ENCODE measurements around the gene GCH1. TPM values are rescaled to one million over a fixed set of nuclear protein-coding genes. Genes with fewer than 3 reads are reported as not detected.
"Not testable (repeated sequence)": the region's sequence is repeated elsewhere in the genome, so short reads cannot be mapped to it uniquely, and the experiment has no call there.

GCH1 gene
- polyA plus RNA-seq, 3 donors from 2014 or later = 41.7 to 53.2 (median 52.0) TPM

- H3K4me1 Mint-ChIP-seq = peaks cover 4 to 7% of the 10 kb centered on the region in 2 donors
- peaks cover 0 to 9% (median 5%) of the 10 kb centered on the region in 3 donors for H3K27me3 Mint-ChIP-seq (ENCODE audit: low read depth in 3 of 3)
- no peaks in the 10 kb centered on the region for H3K36me3 Mint-ChIP-seq
- H3K9me3 Mint-ChIP-seq = no peaks in the 10 kb centered on the region
- H3K4me3 Mint-ChIP-seq = peak overlapping the region in 1 of 5 donors; percentile 21
- H3K27ac Mint-ChIP-seq = no peak overlapping the region
- peak; percentile 53 to 55 (median 54) for DNase-seq
These were observed 96.9 kb downstream of the GCH1 start for GRCh38 chr14:54805445-54806322.

- H3K36me3 Mint-ChIP-seq = no peaks in the 10 kb centered on the region
- no peak overlapping the region for H3K27ac Mint-ChIP-seq
- DNase-seq = no peak
- H3K4me1 Mint-ChIP-seq = peaks cover 4 to 7% of the 10 kb centered on the region in 2 donors
- no peak overlapping the region for H3K4me3 Mint-ChIP-seq
- no peaks in the 10 kb centered on the region for H3K9me3 Mint-ChIP-seq
- peaks cover 0 to 10% (median 6%) of the 10 kb centered on the region in 3 donors for H3K27me3 Mint-ChIP-seq (ENCODE audit: low read depth in 3 of 3)
These were observed 97.6 kb downstream of the GCH1 start for GRCh38 chr14:54805070-54805444.

- Mint-ChIP-seq H3K4me1 (peaks cover 4 to 7% of the 10 kb centered on the region in 2 donors), H3K4me3 (no peak overlapping the region), H3K9me3 (no peaks in the 10 kb centered on the region), H3K27me3 (ENCODE audit: low read depth in 3 of 3) (peaks cover 0 to 10% (median 6%) of the 10 kb centered on the region in 3 donors), H3K27ac (no peak overlapping the region), H3K36me3 (no peaks in the 10 kb centered on the region)
- DNase-seq = no peak
These were observed 98.0 kb downstream of the GCH1 start for GRCh38 chr14:54804538-54805041.

GRCh38 chr14:54803926-54804537 is 98.6 kb downstream of the GCH1 start:
- H3K4me1 Mint-ChIP-seq = peaks cover 4 to 7% of the 10 kb centered on the region in 2 donors
- H3K27ac Mint-ChIP-seq = no peak overlapping the region
- H3K36me3 Mint-ChIP-seq = no peaks in the 10 kb centered on the region
- H3K4me3 Mint-ChIP-seq = no peak overlapping the region
- peaks cover 0 to 10% (median 6%) of the 10 kb centered on the region in 3 donors for H3K27me3 Mint-ChIP-seq (ENCODE audit: low read depth in 3 of 3)
- no peaks in the 10 kb centered on the region for H3K9me3 Mint-ChIP-seq
- no peak for DNase-seq

GRCh38 chr14:54803396-54803795 is 99.2 kb downstream of the GCH1 start:
- H3K27ac Mint-ChIP-seq = no peak overlapping the region
- H3K36me3 Mint-ChIP-seq = no peaks in the 10 kb centered on the region
- no peak for DNase-seq

GRCh38 chr14:54801482-54801881 is 101.1 kb downstream of the GCH1 start:
- not testable (repeated sequence) for H3K9me3 Mint-ChIP-seq; H3K27me3 Mint-ChIP-seq (ENCODE audit: low read depth in 3 of 3); H3K27ac Mint-ChIP-seq; DNase-seq; H3K36me3 Mint-ChIP-seq; H3K4me3 Mint-ChIP-seq; H3K4me1 Mint-ChIP-seq

More at GRCh38 chr14:54803396-54803795, 99.2 kb downstream of the GCH1 start:
- Mint-ChIP-seq H3K4me1 (peaks cover 4 to 7% of the 10 kb centered on the region in 2 donors), H3K4me3 (no peak overlapping the region), H3K27me3 (ENCODE audit: low read depth in 3 of 3) (peaks cover 0 to 10% (median 6%) of the 10 kb centered on the region in 3 donors), H3K9me3 (no peaks in the 10 kb centered on the region)

GRCh38 chr14:54798465-54799124 is 104.0 kb downstream of the GCH1 start:
- Mint-ChIP-seq H3K9me3 (peaks cover 0 to 11% (median 3%) of the 10 kb centered on the region in 6 donors), H3K36me3 (peaks cover 4 to 6% (median 5%) of the 10 kb centered on the region in 3 donors), H3K4me1 (no peaks in the 10 kb centered on the region), H3K4me3 (no peak overlapping the region), H3K27ac (no peak overlapping the region), H3K27me3 (ENCODE audit: low read depth in 3 of 3) (peaks cover 2 to 11% (median 4%) of the 10 kb centered on the region in 3 donors)
- DNase-seq = no peak

GRCh38 chr14:54797986-54798385 is 104.6 kb downstream of the GCH1 start:
- Mint-ChIP-seq H3K36me3 (peaks cover 4 to 6% (median 5%) of the 10 kb centered on the region in 3 donors), H3K4me3 (no peak overlapping the region), H3K27ac (no peak overlapping the region), H3K27me3 (ENCODE audit: low read depth in 3 of 3) (peaks cover 2 to 11% (median 4%) of the 10 kb centered on the region in 3 donors), H3K9me3 (peaks cover 0 to 11% (median 3%) of the 10 kb centered on the region in 6 donors), H3K4me1 (no peaks in the 10 kb centered on the region)
- DNase-seq = no peak

- H3K27me3 Mint-ChIP-seq (ENCODE audit: low read depth in 3 of 3) = peaks cover 2 to 11% (median 4%) of the 10 kb centered on the region in 3 donors
- no peak for DNase-seq
- peaks cover 0 to 11% (median 3%) of the 10 kb centered on the region in 6 donors for H3K9me3 Mint-ChIP-seq
- H3K36me3 Mint-ChIP-seq = peaks cover 4 to 6% (median 5%) of the 10 kb centered on the region in 3 donors
- H3K4me3 Mint-ChIP-seq = no peak overlapping the region
- H3K27ac Mint-ChIP-seq = no peak overlapping the region
- H3K4me1 Mint-ChIP-seq = no peaks in the 10 kb centered on the region
These were observed 105.1 kb downstream of the GCH1 start for GRCh38 chr14:54797556-54797955.

GRCh38 chr14:54796961-54797360 is 105.7 kb downstream of the GCH1 start:
- H3K4me3 Mint-ChIP-seq = no peak overlapping the region
- H3K27ac Mint-ChIP-seq = no peak overlapping the region
- DNase-seq = no peak
- H3K36me3 Mint-ChIP-seq = peaks cover 4 to 6% (median 5%) of the 10 kb centered on the region in 3 donors
- H3K4me1 Mint-ChIP-seq = no peaks in the 10 kb centered on the region
- peaks cover 2 to 9% (median 4%) of the 10 kb centered on the region in 3 donors for H3K27me3 Mint-ChIP-seq (ENCODE audit: low read depth in 3 of 3)
- H3K9me3 Mint-ChIP-seq = peaks cover 0 to 11% (median 3%) of the 10 kb centered on the region in 6 donors

- DNase-seq = no peak
- no peak overlapping the region for H3K4me3 Mint-ChIP-seq
- H3K27me3 Mint-ChIP-seq (ENCODE audit: low read depth in 3 of 3) = peaks cover 2 to 5% (median 2%) of the 10 kb centered on the region in 3 donors
- no peak overlapping the region for H3K27ac Mint-ChIP-seq
- H3K9me3 Mint-ChIP-seq = peaks cover 0 to 11% (median 3%) of the 10 kb centered on the region in 6 donors
- H3K4me1 Mint-ChIP-seq = no peaks in the 10 kb centered on the region
- H3K36me3 Mint-ChIP-seq = peaks cover 4 to 6% (median 5%) of the 10 kb centered on the region in 3 donors
These were observed 107.8 kb downstream of the GCH1 start for GRCh38 chr14:54794796-54795195.

- no peak overlapping the region for H3K4me3 Mint-ChIP-seq
These were observed 108.5 kb downstream of the GCH1 start for GRCh38 chr14:54794159-54794558.

GRCh38 chr14:54792288-54792687 is 110.3 kb downstream of the GCH1 start:
- no peak for DNase-seq
- Mint-ChIP-seq H3K9me3 (peaks cover 0 to 11% (median 3%) of the 10 kb centered on the region in 6 donors), H3K4me1 (no peaks in the 10 kb centered on the region), H3K27ac (no peak overlapping the region), H3K27me3 (ENCODE audit: low read depth in 3 of 3) (peaks cover under 1 to 5% (median 2%) of the 10 kb centered on the region in 3 donors), H3K4me3 (no peak overlapping the region), H3K36me3 (peaks cover 4 to 6% (median 5%) of the 10 kb centered on the region in 3 donors)

More at GRCh38 chr14:54794159-54794558, 108.5 kb downstream of the GCH1 start:
- Mint-ChIP-seq H3K27ac (no peak overlapping the region), H3K36me3 (peaks cover 4 to 6% (median 5%) of the 10 kb centered on the region in 3 donors), H3K4me1 (no peaks in the 10 kb centered on the region), H3K9me3 (peaks cover 0 to 11% (median 3%) of the 10 kb centered on the region in 6 donors), H3K27me3 (ENCODE audit: low read depth in 3 of 3) (peaks cover 2 to 5% (median 2%) of the 10 kb centered on the region in 3 donors)
- DNase-seq = no peak
